RWPE2 (cell line): ENCODE data around the gene SOX18.

ENCODE experiments used
- ATAC-seq: fragments of 200-7000 bp; cut with Tn5 transposase; 3 replicates; pipeline ENCODE4 v1.9.1; 2021; ENCODE audit warnings: low read depth
- DNase-seq: peaks from one replicate; pipeline ENCODE4 v3.0.0-alpha.2; 2020; ENCODE audit warnings: low spot score
- H3K27ac ChIP-seq: fragments of 450-650 bp; 2 replicates; pipeline ENCODE4 v1.5.1; 2017; ENCODE audit warnings: mild to moderate bottlenecking; ENCODE audit not compliant: poor library complexity, severe bottlenecking
- H3K27me3 ChIP-seq: fragments of 250-450 bp; sonication (Bioruptor Pico); 2 replicates; pipeline ENCODE4 v1.5.1; 2021; ENCODE audit warnings: mild to moderate bottlenecking, moderate library complexity; ENCODE audit not compliant: insufficient read depth, poor library complexity, severe bottlenecking
- H3K36me3 ChIP-seq: fragments of 250-450 bp; sonication (Bioruptor Pico); 2 replicates; pipeline ENCODE4 v1.5.1; 2020; ENCODE audit warnings: low read depth, mild to moderate bottlenecking, moderate library complexity
- H3K4me1 ChIP-seq: fragments of 250-450 bp; sonication (Bioruptor Pico); 2 replicates; pipeline ENCODE4 v1.5.1; 2021; ENCODE audit warnings: mild to moderate bottlenecking, moderate library complexity; ENCODE audit not compliant: insufficient read depth, poor library complexity, severe bottlenecking
- H3K4me3 ChIP-seq: fragments of 250-450 bp; sonication (Bioruptor Pico); 2 replicates; pipeline ENCODE4 v1.5.1; 2021; ENCODE audit warnings: mild to moderate bottlenecking, moderate library complexity; ENCODE audit not compliant: severe bottlenecking
- H3K9me3 ChIP-seq: fragments of 250-450 bp; sonication (Bioruptor Pico); 2 replicates; pipeline ENCODE4 v1.5.1; 2021; ENCODE audit warnings: mild to moderate bottlenecking, moderate library complexity; ENCODE audit not compliant: severe bottlenecking
- CTCF ChIP-seq: fragments of 450-650 bp; IDR thresholded peaks from one replicate; pipeline ENCODE4 v1.5.1; 2017; ENCODE audit warnings: mild to moderate bottlenecking, moderate library complexity; ENCODE audit not compliant: poor library complexity, severe bottlenecking

SOX18 gene

GRCh38 chr20:64038224-64038564 is 11.2 kb downstream of the SOX18 start:
- peak overlapping the region; percentile 35 for H3K4me3 ChIP-seq
- no peak overlapping the region for H3K27ac ChIP-seq
- DNase-seq (no peak), ATAC-seq (peak; percentile 53)
- 0 out of 2 replicates have a peak, but pooled peaks cover under 1% of the 10 kb centered on the region for H3K36me3 ChIP-seq
- H3K27me3 ChIP-seq = peaks cover 14% of the 10 kb centered on the region
- H3K4me1 ChIP-seq = no peaks in the 10 kb centered on the region
- TF ChIP-seq CTCF = no peak
- H3K9me3 ChIP-seq = no peaks in the 10 kb centered on the region

DNA sequence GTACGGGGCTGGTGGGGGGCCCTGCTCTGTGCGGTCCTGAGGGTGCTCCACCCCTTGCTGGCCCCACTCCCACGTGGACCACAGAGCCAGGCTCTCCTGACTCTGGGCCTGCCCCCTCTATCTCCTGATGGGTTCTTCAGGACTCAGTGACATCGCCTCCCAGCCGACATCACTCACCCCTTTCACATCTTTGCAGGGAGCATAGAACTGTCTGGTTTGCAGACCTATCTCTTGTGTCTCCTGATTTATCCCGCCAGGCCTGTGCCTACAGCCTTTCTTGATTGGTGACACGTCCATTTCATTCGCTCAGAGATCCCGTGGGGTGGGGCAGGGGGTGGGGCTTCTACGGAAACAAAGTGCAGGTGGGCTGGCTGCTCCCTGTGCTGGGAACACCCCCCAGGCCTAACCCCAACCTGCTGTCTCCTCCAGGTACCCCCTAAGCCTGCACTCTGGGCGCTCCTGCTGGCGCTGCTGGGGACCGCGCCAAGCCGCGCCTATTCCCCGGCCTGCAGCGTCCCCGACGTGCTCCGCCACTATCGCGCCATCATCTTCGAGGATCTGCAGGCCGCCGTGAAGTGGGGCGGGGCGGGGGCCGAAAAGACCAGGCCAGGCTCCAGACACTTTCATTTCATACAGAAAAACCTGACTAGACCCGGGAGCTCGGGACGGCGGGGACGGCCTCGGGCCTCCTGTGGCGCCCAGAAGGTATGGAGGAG is 11.8 kb downstream of the SOX18 start:
- no peak for DNase-seq
- H3K9me3 ChIP-seq = no peaks in the 10 kb centered on the region
- peak overlapping the region; percentile 35 for H3K4me3 ChIP-seq
- peak; percentile 1 for ATAC-seq
- TF ChIP-seq CTCF = no peak
- no peaks in the 10 kb centered on the region for H3K4me1 ChIP-seq
- H3K27ac ChIP-seq = no peak overlapping the region
- H3K36me3 ChIP-seq = peaks cover 6% of the 10 kb centered on the region; the same call in 1 of the 2 replicates
- peaks cover 14% of the 10 kb centered on the region for H3K27me3 ChIP-seq

- H3K27ac ChIP-seq = no peak overlapping the region
- no peak for TF ChIP-seq CTCF
- no peaks in the 10 kb centered on the region for H3K9me3 ChIP-seq
- DNase-seq = no peak
- H3K36me3 ChIP-seq = peaks cover 7% of the 10 kb centered on the region; the same call in 1 of the 2 replicates
- no peaks in the 10 kb centered on the region for H3K4me1 ChIP-seq
- H3K4me3 ChIP-seq = no peak overlapping the region
- no peak for ATAC-seq
- peaks cover 10% of the 10 kb centered on the region for H3K27me3 ChIP-seq
These were observed 12.3 kb downstream of the SOX18 start for GRCh38 chr20:64037199-64037497.

- H3K4me3 ChIP-seq = no peak overlapping the region
- DNase-seq (no peak), ATAC-seq (no peak)
- no peak overlapping the region for H3K27ac ChIP-seq
- peaks cover 6% of the 10 kb centered on the region for H3K27me3 ChIP-seq
- peaks cover 7% of the 10 kb centered on the region; the same call in 1 of the 2 replicates for H3K36me3 ChIP-seq
- no peak for TF ChIP-seq CTCF
- no peaks in the 10 kb centered on the region for H3K9me3 ChIP-seq
- H3K4me1 ChIP-seq = no peaks in the 10 kb centered on the region
These were observed 12.9 kb downstream of the SOX18 start for GRCh38 chr20:64036346-64037198.
